ENCODE data around the gene ZNF580.

Gene ZNF580

GRCh38 chr19:55605637-55606470 is 34.9 kb upstream of the ZNF580 start, which contains the start of gene ZNF865:
Gene ZNF865 (plus strand): TSS chr19:55605647. CDS start chr19:55613619, 7,972 bp downstream.
- DNase-seq (ENCODE audit: insufficient read length, low spot score) (no peak), FAIRE-seq (peak; percentile 86)

- no peak for DNase-seq (ENCODE audit: insufficient read length, low spot score)
- no peak for FAIRE-seq
Measured at GRCh38 chr19:55606471-55606787, 34.4 kb upstream of the ZNF580 start.

GRCh38 chr19:55606817-55607216 is 34.0 kb upstream of the ZNF580 start:
- no peak for FAIRE-seq
- no peak for DNase-seq (ENCODE audit: insufficient read length, low spot score)

- DNase-seq (ENCODE audit: insufficient read length, low spot score) (no peak), FAIRE-seq (no peak)
Measured at GRCh38 chr19:55609326-55609725, 31.5 kb upstream of the ZNF580 start.

GRCh38 chr19:55611300-55611982 is 29.4 kb upstream of the ZNF580 start:
- FAIRE-seq (no peak), DNase-seq (ENCODE audit: insufficient read length, low spot score) (no peak)

- FAIRE-seq (no peak), DNase-seq (ENCODE audit: insufficient read length, low spot score) (no peak)
Measured at GRCh38 chr19:55611983-55612645, 28.7 kb upstream of the ZNF580 start.

GRCh38 chr19:55613396-55613795 is 27.4 kb upstream of the ZNF580 start:
- no peak for DNase-seq (ENCODE audit: insufficient read length, low spot score)

GRCh38 chr19:55613930-55614710 is 26.7 kb upstream of the ZNF580 start:
- DNase-seq (ENCODE audit: insufficient read length, low spot score): no peak
- FAIRE-seq: no peak

More at GRCh38 chr19:55613396-55613795, 27.4 kb upstream of the ZNF580 start:
- no peak for FAIRE-seq

- DNase-seq (ENCODE audit: insufficient read length, low spot score) (no peak), FAIRE-seq (no peak)
Measured at GRCh38 chr19:55614711-55615542, 25.9 kb upstream of the ZNF580 start.

- no peak for DNase-seq (ENCODE audit: insufficient read length, low spot score)
- no peak for FAIRE-seq
Measured at GRCh38 chr19:55615543-55616394, 25.0 kb upstream of the ZNF580 start.

- FAIRE-seq: no peak
- DNase-seq (ENCODE audit: insufficient read length, low spot score): no peak
Measured at GRCh38 chr19:55616395-55616875, 24.4 kb upstream of the ZNF580 start.

GRCh38 chr19:55617426-55617825 is 23.4 kb upstream of the ZNF580 start:
- DNase-seq (ENCODE audit: insufficient read length, low spot score) (no peak), FAIRE-seq (no peak)

GRCh38 chr19:55618426-55618825 is 22.4 kb upstream of the ZNF580 start:
- no peak for DNase-seq (ENCODE audit: insufficient read length, low spot score)
- FAIRE-seq: no peak

GRCh38 chr19:55619286-55619685 is 21.5 kb upstream of the ZNF580 start:
- DNase-seq (ENCODE audit: insufficient read length, low spot score): no peak
- FAIRE-seq: no peak

- no peak for FAIRE-seq
Measured at GRCh38 chr19:55620410-55621204, 20.2 kb upstream of the ZNF580 start.

GRCh38 chr19:55621205-55621672 is 19.6 kb upstream of the ZNF580 start:
- DNase-seq (ENCODE audit: insufficient read length, low spot score): no peak
- FAIRE-seq: no peak

More at GRCh38 chr19:55620410-55621204, 20.2 kb upstream of the ZNF580 start:
- DNase-seq (ENCODE audit: insufficient read length, low spot score): no peak

GRCh38 chr19:55621673-55622231 is 19.1 kb upstream of the ZNF580 start:
- DNase-seq (ENCODE audit: insufficient read length, low spot score) (no peak), FAIRE-seq (no peak)
